GM12878 (cell line): Measurements from ENCODE around the gene PI16. TPM values are rescaled to one million over a fixed set of nuclear protein-coding genes. Genes with fewer than 3 reads are reported as not detected.

Experiments used
- ATAC-seq: fragments of 200-7000 bp; cut with Tn5 transposase; 3 replicates; pipeline ENCODE4 v1.9.1; 2020; ENCODE audit warnings: mild to moderate bottlenecking, moderate library complexity
- BruUV-seq: library from RNA; stranded (reverse); fragments of 400-500 nt; replicated peaks from 2 replicates; lab custom pipeline; 2021; lab: Mats Ljungman, UMichigan
- CTCF ChIA-PET: fragments of 300-600 bp; sonication (Branson Sonifier 250); formaldehyde crosslinking; extraction: SDS; loops from one replicate; lab custom pipeline; 2021; ENCODE audit warnings: inconsistent platforms; lab: Yijun Ruan, JAX
- POLR2A ChIA-PET: fragments of 350-600 bp; formaldehyde crosslinking; extraction: SDS; loops from one replicate; lab custom pipeline; 2021; ENCODE audit warnings: inconsistent platforms; lab: Charles Lee
- RAD21 ChIA-PET: fragments of 300-600 bp; sonication (Branson Sonifier 250); formaldehyde crosslinking; loops from one replicate; lab custom pipeline; 2023; ENCODE audit warnings: antibody characterized with exemption; ENCODE audit not compliant: unreplicated experiment; lab: Charles Lee
- SMC1A ChIA-PET: fragments of 300-600 bp; sonication (Branson Sonifier 250); formaldehyde crosslinking; loops from one replicate; lab custom pipeline; 2023; ENCODE audit not compliant: unreplicated experiment, uncharacterized antibody; lab: Charles Lee
- DNase-seq: peaks from one replicate; pipeline ENCODE4 v3.0.0-alpha.2; 2011; ENCODE audit warnings: low read depth, low spot score
- FAIRE-seq: peaks from 3 replicates; lab custom pipeline; 2011; peaks lifted over from hg19 to GRCh38; lab: Jason Lieb, UNC
- H2AFZ ChIP-seq: 2 replicates; pipeline ENCODE4 v1.6.0; 2011; ENCODE audit warnings: low read depth, low read length, control low read depth; ENCODE audit not compliant: control insufficient read depth
- H3K27ac ChIP-seq: 2 replicates; pipeline ENCODE4 v1.5.1; 2011; ENCODE audit warnings: control low read depth; ENCODE audit not compliant: control insufficient read depth, insufficient read depth
- H3K27me3 ChIP-seq, 2 experiments: replicated peaks in 1 of 2; 2 replicates each; pipeline versions ENCODE4 v1.6.0 to v1.6.1; 2011; ENCODE audit warnings: low read length in 1 of 2; ENCODE audit not compliant: control insufficient read depth in 2 of 2, insufficient read depth in 2 of 2
- H3K36me3 ChIP-seq, 2 experiments: 2 replicates each; pipeline ENCODE4 v1.5.1; 2011; ENCODE audit warnings: low read length in 1 of 2; ENCODE audit not compliant: control insufficient read depth in 2 of 2, insufficient read depth in 2 of 2
- H3K4me1 ChIP-seq: 2 replicates; pipeline ENCODE4 v1.6.1; 2011; ENCODE audit warnings: mild to moderate bottlenecking, low read length, moderate library complexity, mixed read lengths; ENCODE audit not compliant: control insufficient read depth, insufficient read depth
- H3K4me2 ChIP-seq: 2 replicates; pipeline ENCODE4 v1.6.0; 2011; ENCODE audit warnings: control low read depth; ENCODE audit not compliant: control insufficient read depth, insufficient read depth
- H3K4me3 ChIP-seq: fragments of 200-600 bp; sonication (generic); 2 replicates; pipeline ENCODE4 v1.5.1; 2016
- H3K79me2 ChIP-seq: 2 replicates; pipeline ENCODE4 v1.6.0; 2011; ENCODE audit warnings: low read length; ENCODE audit not compliant: control insufficient read depth, insufficient read depth
- H3K9ac ChIP-seq: 2 replicates; pipeline ENCODE4 v1.8.0; 2011; ENCODE audit warnings: low read length, control low read depth, mixed read lengths; ENCODE audit not compliant: control insufficient read depth, insufficient read depth
- H3K9me3 ChIP-seq: replicated peaks from 3 replicates; pipeline ENCODE4 v1.5.1; 2011; ENCODE audit warnings: mild to moderate bottlenecking, low read length; ENCODE audit not compliant: control insufficient read depth, insufficient read depth
- H4K20me1 ChIP-seq: 2 replicates; pipeline ENCODE4 v1.6.0; 2011; ENCODE audit not compliant: control insufficient read depth, insufficient read depth
- FOXM1 ChIP-seq: IDR thresholded peaks from 2 replicates; pipeline ENCODE4 v1.6.1; 2012; ENCODE audit warnings: low read depth, mild to moderate bottlenecking, inconsistent platforms, low read length, moderate library complexity
- IKZF1 ChIP-seq: fragments of 450-650 bp; conservative IDR thresholded peaks from 2 replicates; pipeline ENCODE4 v1.6.1; 2017; ENCODE audit warnings: antibody characterized with exemption, mild to moderate bottlenecking
- ZNF274 ChIP-seq: IDR thresholded peaks from one replicate; pipeline ENCODE4 v1.8.0; 2011; ENCODE audit not compliant: insufficient read length, insufficient read depth
- WGBS: methylation state at CpG from one replicate; pipeline ENCODE4 v1.1.6; 2016; ENCODE audit warnings: low lambda C conversion rate; ENCODE audit not compliant: insufficient replicate concordance, insufficient coverage; ENCODE audit errors: missing lambda C conversion rate; 5-methylcytosine and 5-hydroxymethylcytosine counted together
- in situ Hi-C: fragments of 300-500 bp; cut with MboI; formaldehyde crosslinking; loops from 9 replicates; pipeline ENCODE4 v1.14.3; 2018; ENCODE audit warnings: mixed read lengths
- intact Hi-C: fragments of 100-400 bp; cut with micrococcal nuclease; formaldehyde crosslinking; loops from one replicate; pipeline ENCODE4 v1.14.2; 2022; ENCODE audit not compliant: unreplicated experiment
- polyA plus RNA-seq, 11 experiments: library from polyadenylated mRNA; depleted of rRNA in 4 of 11; unstranded in 6 of 11; stranded (reverse) in 5 of 11; fragments of >200 nt; fragmentation: Nextera tagmentation in 4 of 11; fragmentation: Illumina TruSeq in 1 of 11; extraction: Ambion mirVana in 4 of 11; extraction: Trizol in 1 of 11; gene quantifications; 1 replicate in 1 of 11; 2 replicates in 10 of 11; pipeline versions ENCODE4 v1.2.1 to v1.2.3, GENCODE V29; 2011 to 2016; ENCODE audit warnings: inconsistent platforms in 2 of 11, missing spikeins in 2 of 11, low read depth in 1 of 11
- total RNA-seq, 4 experiments: library from RNA; depleted of rRNA in 3 of 4; stranded (reverse); fragments of >200 nt in 3 of 4; fragmentation: Illumina TruSeq in 1 of 4; extraction: Trizol in 1 of 4; gene quantifications; 2 replicates each; pipeline versions ENCODE4 v1.2.1 to v1.2.3, GENCODE V29; 2013 to 2021
- TF ChIP-seq, protein P1 (sequence below), 3 experiments: IDR thresholded peaks in 2 of 3; conservative IDR thresholded peaks in 1 of 3; 2 replicates each; pipeline ENCODE4 v1.5.1; 2011; ENCODE audit warnings: low read depth in 3 of 3, low read length in 3 of 3, mild to moderate bottlenecking in 3 of 3, control low read depth in 2 of 3, moderate library complexity in 2 of 3, inconsistent platforms in 1 of 3, mixed read lengths in 1 of 3; ENCODE audit not compliant: control insufficient read depth in 2 of 3, insufficient read depth in 1 of 3; ENCODE audit errors: extremely low read depth in 1 of 3

PI16 gene
- total and polyA plus RNA-seq, 10 of the 15 experiments (the other 5 are each of a cell fraction or from before 2014, with no cell fraction given): 0.08 to 0.12 TPM; not detected in 8

DNA sequence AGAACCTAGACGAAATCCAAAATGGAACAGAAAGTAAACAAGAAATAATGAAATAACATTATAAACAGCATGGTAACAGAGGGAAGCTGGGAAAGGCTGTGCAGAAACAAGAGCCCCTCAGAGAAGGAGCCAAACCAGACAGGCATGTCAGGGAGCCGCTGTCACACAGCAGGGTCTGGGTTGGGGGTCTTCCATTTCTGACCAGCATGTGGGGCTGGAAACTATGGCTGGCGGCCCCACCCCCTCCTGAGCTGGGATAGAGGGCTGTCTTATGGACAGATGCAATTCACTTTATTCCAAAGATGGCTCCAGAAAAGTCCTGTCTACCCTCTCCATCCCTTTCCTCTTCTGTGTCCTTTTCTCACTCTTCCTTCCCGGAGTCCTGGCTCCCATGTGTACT lies 41.5 kb upstream of the PI16 start:
- Histone ChIP-seq H3K4me3 (no peak overlapping the region), H2AFZ (no peak overlapping the region), H3K9ac (no peak overlapping the region), H4K20me1 (peaks cover 10% of the 10 kb centered on the region; the same call in 1 of the 2 replicates), H3K36me3 (peaks cover 4 to 5% of the 10 kb centered on the region in 2 experiments; a peak in 3 of 4 replicates), H3K4me2 (peak overlapping the region; percentile 64), H3K9me3 (no peaks in the 10 kb centered on the region), H3K4me1 (peaks cover 20% of the 10 kb centered on the region), H3K27ac (no peak overlapping the region), H3K79me2 (no peaks in the 10 kb centered on the region), H3K27me3 (no peaks in the 10 kb centered on the region)
- no TSS peak for BruUV-seq
- no peak for FAIRE-seq
- intact Hi-C loops: no loop called here
- ChIA-PET POLR2A (no interaction called here), SMC1A (interaction anchor here (0.6 to 1.4 kb wide), 5 partner anchors 18 to 105 kb away, joined by 3 to 4 read pairs (median 4); partner anchors contain the start of gene PPIL1), RAD21 (interaction anchor here (1.5 kb wide), 1 partner anchor 105 kb away, joined by 7 read pairs; no protein-coding TSS in a partner anchor), CTCF (interaction anchor here (0.9 to 5.6 kb wide), 5 partner anchors 9 to 131 kb away, joined by 3 to 40 read pairs (median 4); partner anchors contain the start of gene C6orf89)
- 48% methylated on average over 4 of the region's 4 CpGs for WGBS
- DNase-seq: no peak
- TF ChIP-seq, protein P1, sequence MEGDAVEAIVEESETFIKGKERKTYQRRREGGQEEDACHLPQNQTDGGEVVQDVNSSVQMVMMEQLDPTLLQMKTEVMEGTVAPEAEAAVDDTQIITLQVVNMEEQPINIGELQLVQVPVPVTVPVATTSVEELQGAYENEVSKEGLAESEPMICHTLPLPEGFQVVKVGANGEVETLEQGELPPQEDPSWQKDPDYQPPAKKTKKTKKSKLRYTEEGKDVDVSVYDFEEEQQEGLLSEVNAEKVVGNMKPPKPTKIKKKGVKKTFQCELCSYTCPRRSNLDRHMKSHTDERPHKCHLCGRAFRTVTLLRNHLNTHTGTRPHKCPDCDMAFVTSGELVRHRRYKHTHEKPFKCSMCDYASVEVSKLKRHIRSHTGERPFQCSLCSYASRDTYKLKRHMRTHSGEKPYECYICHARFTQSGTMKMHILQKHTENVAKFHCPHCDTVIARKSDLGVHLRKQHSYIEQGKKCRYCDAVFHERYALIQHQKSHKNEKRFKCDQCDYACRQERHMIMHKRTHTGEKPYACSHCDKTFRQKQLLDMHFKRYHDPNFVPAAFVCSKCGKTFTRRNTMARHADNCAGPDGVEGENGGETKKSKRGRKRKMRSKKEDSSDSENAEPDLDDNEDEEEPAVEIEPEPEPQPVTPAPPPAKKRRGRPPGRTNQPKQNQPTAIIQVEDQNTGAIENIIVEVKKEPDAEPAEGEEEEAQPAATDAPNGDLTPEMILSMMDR (IDR thresholded peaks at IDR 0.05 in 2 of 3, conservative IDR thresholded peaks at IDR 0.05 in 1 of 3; ENCODE audit: control insufficient read depth in 2 of 3, extremely low read depth in 1 of 3, insufficient read depth in 1 of 3, low read depth in 3 of 3, low read length in 3 of 3): no peak
- TF ChIP-seq IKZF1 (no peak), FOXM1 (no peak), ZNF274 (no peak)
- ATAC-seq: peak; percentile 18; the same call in 2 of the 3 replicates
- in situ Hi-C loops: no loop called here
